ENCODE data around the gene STXBP6.

STXBP6 gene

DNA sequence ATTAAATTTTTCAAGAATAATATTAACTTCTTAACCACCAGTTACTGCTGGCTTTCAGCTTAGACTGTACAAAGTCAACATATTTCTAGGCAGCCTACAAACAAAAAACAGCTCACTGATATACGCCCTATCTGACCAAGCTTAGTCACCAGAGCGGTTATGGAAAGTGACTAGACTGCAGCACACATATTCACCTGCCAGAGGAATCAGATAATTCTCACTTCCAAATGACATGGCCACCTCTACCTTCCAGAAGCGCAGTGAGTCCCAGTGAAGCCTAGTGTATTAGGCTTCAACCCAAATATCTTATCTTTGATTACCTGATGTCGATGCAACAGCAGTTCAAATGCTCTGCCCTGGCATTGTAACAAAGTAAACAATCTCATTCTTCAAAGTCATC, 8.5 kb downstream of the STXBP6 start:
- no peak for TF ChIP-seq EZH2phosphoT487 (conservative IDR thresholded peaks at IDR 0.05; ENCODE audit: low read length)
- TF ChIP-seq, protein P1, sequence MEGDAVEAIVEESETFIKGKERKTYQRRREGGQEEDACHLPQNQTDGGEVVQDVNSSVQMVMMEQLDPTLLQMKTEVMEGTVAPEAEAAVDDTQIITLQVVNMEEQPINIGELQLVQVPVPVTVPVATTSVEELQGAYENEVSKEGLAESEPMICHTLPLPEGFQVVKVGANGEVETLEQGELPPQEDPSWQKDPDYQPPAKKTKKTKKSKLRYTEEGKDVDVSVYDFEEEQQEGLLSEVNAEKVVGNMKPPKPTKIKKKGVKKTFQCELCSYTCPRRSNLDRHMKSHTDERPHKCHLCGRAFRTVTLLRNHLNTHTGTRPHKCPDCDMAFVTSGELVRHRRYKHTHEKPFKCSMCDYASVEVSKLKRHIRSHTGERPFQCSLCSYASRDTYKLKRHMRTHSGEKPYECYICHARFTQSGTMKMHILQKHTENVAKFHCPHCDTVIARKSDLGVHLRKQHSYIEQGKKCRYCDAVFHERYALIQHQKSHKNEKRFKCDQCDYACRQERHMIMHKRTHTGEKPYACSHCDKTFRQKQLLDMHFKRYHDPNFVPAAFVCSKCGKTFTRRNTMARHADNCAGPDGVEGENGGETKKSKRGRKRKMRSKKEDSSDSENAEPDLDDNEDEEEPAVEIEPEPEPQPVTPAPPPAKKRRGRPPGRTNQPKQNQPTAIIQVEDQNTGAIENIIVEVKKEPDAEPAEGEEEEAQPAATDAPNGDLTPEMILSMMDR (IDR thresholded peaks at IDR 0.05; ENCODE audit: insufficient read depth, low read length, poor library complexity, severe bottlenecking): no peak
- Histone ChIP-seq H3K27ac (ENCODE audit: low read depth, low read length) (no peak overlapping the region), H3K79me2 (ENCODE audit: insufficient read depth, low read length) (no peaks in the 10 kb centered on the region), H3K27me3 (ENCODE audit: low read length) (no peaks in the 10 kb centered on the region), H3K36me3 (ENCODE audit: low read length) (no peaks in the 10 kb centered on the region), H3F3A (ENCODE audit: insufficient read depth) (no peaks in the 10 kb centered on the region), H3K9ac (ENCODE audit: low read length) (no peak overlapping the region), H3K9me2 (replicated peaks; ENCODE audit: insufficient read depth, low read length) (no peaks in the 10 kb centered on the region), H3K4me2 (ENCODE audit: low read depth, low read length, poor library complexity, severe bottlenecking) (no peak overlapping the region), H3K4me3 (ENCODE audit: insufficient read depth, low read length, poor library complexity, severe bottlenecking) (no peak overlapping the region), H3K9me3 (ENCODE audit: insufficient read depth, low read length) (no peaks in the 10 kb centered on the region), H4K20me1 (ENCODE audit: low read depth, low read length) (no peaks in the 10 kb centered on the region), H2AFZ (ENCODE audit: low read depth, low read length, severe bottlenecking) (no peak overlapping the region)

DNA sequence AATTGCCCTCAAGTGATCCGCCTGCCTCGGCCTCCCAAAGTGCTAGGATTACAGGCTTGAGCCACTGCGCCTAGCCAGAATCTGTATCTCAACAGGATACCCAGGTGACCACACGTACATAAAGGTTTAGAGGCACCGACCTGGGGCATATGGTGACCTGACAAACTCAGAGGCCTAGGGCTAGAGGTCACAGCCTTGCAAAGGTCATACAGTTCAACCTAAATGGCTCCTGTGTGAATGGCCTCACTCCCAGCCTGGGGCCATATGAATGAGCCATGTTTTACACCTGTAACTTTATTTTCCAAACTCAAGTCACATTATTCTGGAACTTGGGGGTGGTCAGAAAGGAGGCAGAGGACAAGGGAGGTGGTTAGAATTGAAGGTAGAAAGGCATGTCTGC, 10.0 kb downstream of the STXBP6 start:
- H3K4me2 ChIP-seq (ENCODE audit: low read depth, low read length, poor library complexity, severe bottlenecking): no peak overlapping the region

DNA sequence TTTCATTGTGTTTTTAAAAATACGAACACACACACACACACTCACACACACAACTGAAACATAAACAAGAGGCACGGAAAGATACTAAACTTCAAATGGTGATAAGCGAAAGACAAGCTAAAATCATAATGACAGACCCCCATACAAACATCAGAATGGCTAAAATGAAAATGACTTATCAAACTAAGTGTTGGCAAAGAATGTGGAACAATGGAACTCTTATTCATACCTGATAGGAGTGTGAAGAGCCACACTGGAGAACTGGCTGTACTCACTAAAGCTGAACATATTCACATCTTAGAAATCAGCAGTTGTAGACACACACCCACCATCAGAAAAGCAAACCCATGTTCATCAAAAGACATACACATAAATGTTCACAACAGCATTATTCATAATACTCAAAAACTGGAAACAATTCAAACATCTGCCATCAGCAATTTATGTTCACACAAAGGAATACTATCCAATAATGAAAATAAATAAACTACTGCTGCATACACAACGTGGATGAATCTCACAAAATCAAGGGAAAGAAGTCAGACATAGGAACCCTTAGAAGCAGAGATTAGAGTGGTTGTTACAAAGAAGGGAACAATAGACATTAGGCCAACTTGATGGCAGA, 11.8 kb downstream of the STXBP6 start:
- TF ChIP-seq EZH2phosphoT487 (conservative IDR thresholded peaks at IDR 0.05; ENCODE audit: low read length): no peak
- TF ChIP-seq, protein P1 (IDR thresholded peaks at IDR 0.05; ENCODE audit: insufficient read depth, low read length, poor library complexity, severe bottlenecking): no peak
- Histone ChIP-seq H3K9ac (ENCODE audit: low read length) (no peak overlapping the region), H2AFZ (ENCODE audit: low read depth, low read length, severe bottlenecking) (no peak overlapping the region), H3K4me2 (ENCODE audit: low read depth, low read length, poor library complexity, severe bottlenecking) (no peak overlapping the region), H3K9me2 (replicated peaks; ENCODE audit: insufficient read depth, low read length) (no peaks in the 10 kb centered on the region), H3K27me3 (ENCODE audit: low read length) (no peaks in the 10 kb centered on the region), H3K27ac (ENCODE audit: low read depth, low read length) (no peak overlapping the region), H3K4me3 (ENCODE audit: insufficient read depth, low read length, poor library complexity, severe bottlenecking) (no peak overlapping the region), H3F3A (ENCODE audit: insufficient read depth) (no peaks in the 10 kb centered on the region), H3K79me2 (ENCODE audit: insufficient read depth, low read length) (no peaks in the 10 kb centered on the region), H3K9me3 (ENCODE audit: insufficient read depth, low read length) (no peaks in the 10 kb centered on the region), H4K20me1 (ENCODE audit: low read depth, low read length) (no peaks in the 10 kb centered on the region), H3K36me3 (ENCODE audit: low read length) (no peaks in the 10 kb centered on the region)

More for the DNA sequence above, 10.0 kb downstream of the STXBP6 start:
- Histone ChIP-seq H3K36me3 (ENCODE audit: low read length) (no peaks in the 10 kb centered on the region), H3K27ac (ENCODE audit: low read depth, low read length) (no peak overlapping the region), H4K20me1 (ENCODE audit: low read depth, low read length) (no peaks in the 10 kb centered on the region), H3K27me3 (ENCODE audit: low read length) (no peaks in the 10 kb centered on the region), H3K79me2 (ENCODE audit: insufficient read depth, low read length) (no peaks in the 10 kb centered on the region), H3K4me3 (ENCODE audit: insufficient read depth, low read length, poor library complexity, severe bottlenecking) (no peak overlapping the region), H3K9me2 (replicated peaks; ENCODE audit: insufficient read depth, low read length) (no peaks in the 10 kb centered on the region), H3F3A (ENCODE audit: insufficient read depth) (no peaks in the 10 kb centered on the region), H2AFZ (ENCODE audit: low read depth, low read length, severe bottlenecking) (no peak overlapping the region), H3K9me3 (ENCODE audit: insufficient read depth, low read length) (no peaks in the 10 kb centered on the region), H3K9ac (ENCODE audit: low read length) (no peak overlapping the region)
- TF ChIP-seq, protein P1 (IDR thresholded peaks at IDR 0.05; ENCODE audit: insufficient read depth, low read length, poor library complexity, severe bottlenecking): no peak
- no peak for TF ChIP-seq EZH2phosphoT487 (conservative IDR thresholded peaks at IDR 0.05; ENCODE audit: low read length)

Measured in SU-DHL-6 (cell line).